HG02973 (cell line): ENCODE data around the gene SMIM14.
"Not testable (repeated sequence)": the region's sequence is repeated elsewhere in the genome, so short reads cannot be mapped to it uniquely, and the experiment has no call there.

Source experiments
- ATAC-seq: cut with Tn5 transposase; IDR thresholded peaks from one replicate; pipeline ENCODE4 v1.9.1; 2021; ENCODE audit warnings: moderate library complexity; ENCODE audit not compliant: unreplicated experiment

SMIM14 gene

DNA sequence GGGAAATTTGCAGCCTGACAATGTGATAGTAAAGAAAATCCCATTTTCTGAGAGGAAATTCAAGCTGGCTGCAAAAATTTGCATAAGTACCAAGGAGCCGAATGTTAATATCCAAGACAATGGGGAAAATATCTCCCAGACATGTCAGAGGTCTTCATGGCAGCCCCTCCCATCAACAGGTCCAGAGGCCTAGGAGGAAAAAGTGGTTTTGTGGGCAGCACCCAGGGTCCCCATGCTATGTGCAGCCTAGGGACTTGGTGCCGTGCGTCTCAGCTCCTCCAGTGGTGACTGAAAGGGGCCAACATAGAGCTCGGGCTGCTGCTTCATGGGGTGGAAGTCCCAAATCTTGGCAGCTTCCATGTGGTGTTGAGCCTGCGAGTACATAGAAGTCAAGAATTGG is 105.1 kb downstream of the SMIM14 start:
- no peak for ATAC-seq

DNA sequence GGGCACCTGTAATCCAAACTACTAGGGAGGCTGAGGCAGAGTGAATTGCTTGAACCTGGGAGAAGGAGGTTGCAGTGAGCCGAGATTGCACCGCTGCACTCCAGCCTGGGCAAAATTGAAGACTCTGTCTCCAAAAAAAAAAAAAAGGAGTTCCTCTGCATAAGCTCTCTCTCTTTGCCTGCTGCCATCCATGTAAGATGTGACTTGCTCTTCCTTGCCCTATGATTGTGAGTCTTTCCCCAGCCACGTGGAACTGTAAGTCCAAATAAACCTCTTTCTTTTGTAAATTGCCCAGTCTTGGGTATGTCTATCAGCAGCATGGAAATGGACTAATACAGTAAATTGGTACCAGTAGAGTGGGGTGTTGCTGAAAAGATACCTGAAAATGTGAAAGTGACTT is 106.4 kb downstream of the SMIM14 start:
- not testable (repeated sequence) for ATAC-seq

DNA sequence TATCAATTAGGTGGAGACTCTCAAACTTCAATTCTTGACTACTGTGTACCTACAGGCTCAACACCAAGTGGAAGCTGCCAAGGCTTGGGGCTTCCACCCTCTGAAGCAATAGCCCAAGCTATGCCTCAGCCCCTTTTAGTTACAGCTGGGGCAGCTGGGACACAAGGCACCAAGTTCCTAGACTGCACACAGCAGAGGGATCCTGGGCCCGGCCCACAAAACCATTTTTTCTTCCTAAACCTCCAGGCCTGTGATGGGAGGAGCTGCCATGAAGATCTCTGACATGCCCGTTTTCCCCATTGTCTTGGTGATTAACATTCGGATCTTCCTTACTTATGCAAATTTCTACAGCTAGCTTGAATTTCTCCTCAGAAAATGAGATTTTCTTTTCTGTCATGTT is 108.0 kb downstream of the SMIM14 start:
- no peak for ATAC-seq

DNA sequence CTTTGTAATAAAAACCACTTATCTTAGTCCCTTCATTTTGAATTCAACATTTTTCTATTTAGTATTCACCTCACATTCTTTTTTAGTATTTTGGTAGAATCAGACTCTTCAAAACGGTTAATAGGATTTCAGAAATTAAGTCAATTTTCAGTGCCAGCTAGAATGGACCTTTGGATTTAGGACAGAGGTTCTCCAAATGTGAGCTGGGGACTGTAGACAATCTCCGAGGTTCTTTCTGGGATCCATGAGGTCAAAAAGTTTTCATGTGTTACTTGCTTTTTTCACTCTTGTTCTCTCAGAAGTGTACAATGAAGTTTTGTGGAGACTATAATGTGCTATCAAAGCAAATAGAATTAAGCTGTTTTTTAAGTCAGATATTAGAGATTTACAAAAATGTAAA is 109.1 kb downstream of the SMIM14 start:
- ATAC-seq = no peak

DNA sequence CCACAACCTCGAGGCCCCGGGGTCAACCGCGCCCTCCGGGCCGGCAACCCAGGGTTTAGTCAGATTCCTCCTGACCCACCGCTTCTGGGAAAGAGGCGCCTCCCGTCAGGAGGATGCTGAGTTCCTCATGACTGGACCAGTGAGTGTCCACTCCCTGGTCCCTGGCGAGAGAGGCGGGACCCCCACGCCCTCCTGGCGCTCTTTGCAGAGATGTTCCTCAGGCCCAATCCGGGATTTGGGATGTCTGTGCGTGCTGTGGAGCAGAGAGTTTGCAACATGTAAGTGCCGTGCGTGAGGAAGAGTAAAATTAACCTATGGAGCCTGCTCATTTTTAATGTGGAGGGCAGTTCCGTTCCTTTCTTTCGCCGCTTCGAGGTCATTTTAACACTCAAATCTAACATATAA is 110.6 kb downstream of the SMIM14 start:
- ATAC-seq = peak; percentile 0

DNA sequence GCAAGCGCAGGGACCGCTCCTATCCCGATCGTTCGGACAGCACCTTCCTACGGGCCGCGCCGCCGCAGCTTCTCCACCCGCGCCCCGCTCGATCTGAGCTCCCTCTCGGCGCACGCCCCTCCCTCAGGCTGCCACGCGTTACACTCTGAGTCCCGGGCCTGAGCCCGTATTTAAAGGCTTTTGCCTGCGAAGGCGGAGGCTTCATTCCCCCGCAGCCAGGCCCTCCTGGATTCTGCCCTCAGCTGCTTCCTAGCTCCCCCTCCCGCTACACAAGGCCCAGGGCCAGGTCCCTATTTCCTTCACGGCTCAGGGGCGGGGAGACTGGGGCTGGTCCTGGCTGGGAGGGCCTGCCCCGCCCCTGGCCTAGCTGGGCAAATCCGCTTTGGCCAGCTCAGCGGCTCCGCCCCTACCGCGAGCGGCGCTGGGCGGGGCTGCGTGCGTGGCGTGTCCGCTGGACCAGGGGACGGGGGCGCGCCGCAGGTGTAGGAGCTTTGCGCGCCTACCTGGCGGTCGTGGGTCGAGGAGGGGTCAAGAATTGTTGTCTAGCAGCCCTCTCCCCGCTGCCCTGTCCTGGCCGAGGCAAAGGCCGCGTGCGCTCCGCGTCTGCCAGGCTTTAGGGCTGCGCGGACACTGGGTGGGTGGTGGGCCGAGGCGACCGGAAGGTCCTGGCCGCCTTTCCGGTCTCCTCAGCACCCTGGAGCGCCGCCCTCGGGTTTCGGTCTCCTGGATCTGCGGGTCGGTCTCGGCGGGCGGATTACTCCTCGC is 111.2 kb downstream of the SMIM14 start, which contains the start of gene UGDH:
UGDH (minus strand) TSS at position 144 of the 765 bp plus-strand sequence. CDS start 5,927 bp downstream, outside the sequence.
- peak; percentile 92 for ATAC-seq

DNA sequence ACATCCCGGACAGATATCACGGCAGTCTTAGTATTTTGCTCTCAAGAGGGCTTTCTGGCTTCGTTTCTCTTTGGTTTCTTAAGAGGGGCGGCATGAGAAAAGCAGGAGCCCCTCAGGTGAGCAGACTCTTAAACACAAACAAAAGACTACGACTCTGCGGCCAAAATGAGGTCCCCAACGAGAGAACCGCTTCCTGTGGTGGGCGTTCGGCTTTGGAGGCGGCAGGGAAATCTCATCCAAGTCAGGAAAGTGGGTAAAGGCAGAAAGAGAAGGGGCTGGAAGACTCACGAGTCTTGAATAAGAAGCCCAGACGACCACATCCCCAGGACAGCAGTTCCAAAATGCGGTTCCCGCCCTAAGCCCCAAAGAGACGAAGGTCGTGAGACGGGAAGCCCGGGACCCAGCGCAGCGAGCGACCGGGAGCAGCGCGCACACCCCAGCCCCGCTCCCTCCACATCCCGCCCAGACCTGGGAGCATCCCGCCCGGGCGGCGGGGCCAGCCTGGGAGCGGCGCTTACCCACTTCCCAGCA is 111.8 kb downstream of the SMIM14 start:
- no peak for ATAC-seq

DNA sequence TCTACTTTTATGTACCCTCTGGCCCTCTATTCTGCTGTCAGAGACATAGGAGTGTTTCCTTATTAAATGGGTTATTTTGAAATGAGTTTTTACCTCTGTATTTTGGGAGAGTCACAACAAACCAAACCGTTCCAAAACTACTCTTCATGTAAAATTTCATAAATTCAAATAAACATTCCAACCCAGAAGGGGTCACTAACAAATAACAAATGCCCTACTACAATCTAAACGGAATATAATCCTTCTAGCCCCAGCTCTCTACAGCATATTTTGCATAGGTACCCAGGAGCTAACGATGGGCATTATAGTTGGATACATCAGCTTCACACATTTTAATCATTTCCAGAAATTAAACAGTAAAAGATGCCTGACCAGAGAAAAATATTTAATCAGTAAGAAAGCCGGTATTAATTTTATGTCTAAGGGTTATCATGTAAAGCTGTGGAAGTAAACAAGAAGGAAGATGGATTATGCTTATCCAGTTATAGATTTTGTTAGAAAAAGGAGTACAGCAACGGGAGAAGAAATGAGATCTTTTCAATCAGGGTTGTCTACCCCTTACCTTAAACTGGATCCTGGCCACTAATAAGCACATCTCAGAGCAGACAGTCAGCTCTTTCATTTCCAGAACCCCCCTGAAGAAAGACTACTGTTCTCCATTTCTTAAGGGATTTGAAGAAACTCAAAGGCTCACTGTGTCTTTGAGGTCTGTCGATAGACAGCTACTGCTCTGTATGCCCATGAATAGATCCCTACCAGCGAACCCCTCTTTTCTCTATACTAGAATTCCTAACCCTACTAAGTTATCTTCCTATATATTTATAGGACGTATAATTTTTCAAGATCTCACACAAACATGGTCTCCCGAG is 112.6 kb downstream of the SMIM14 start:
- no peak for ATAC-seq

- no peak for ATAC-seq
Measured at GRCh38 chr4:39524161-39524957, 114.3 kb downstream of the SMIM14 start.

- no peak for ATAC-seq
Measured at GRCh38 chr4:39522068-39522467, 116.6 kb downstream of the SMIM14 start.

- ATAC-seq = no peak
Measured at GRCh38 chr4:39521253-39521919, 117.3 kb downstream of the SMIM14 start.

DNA sequence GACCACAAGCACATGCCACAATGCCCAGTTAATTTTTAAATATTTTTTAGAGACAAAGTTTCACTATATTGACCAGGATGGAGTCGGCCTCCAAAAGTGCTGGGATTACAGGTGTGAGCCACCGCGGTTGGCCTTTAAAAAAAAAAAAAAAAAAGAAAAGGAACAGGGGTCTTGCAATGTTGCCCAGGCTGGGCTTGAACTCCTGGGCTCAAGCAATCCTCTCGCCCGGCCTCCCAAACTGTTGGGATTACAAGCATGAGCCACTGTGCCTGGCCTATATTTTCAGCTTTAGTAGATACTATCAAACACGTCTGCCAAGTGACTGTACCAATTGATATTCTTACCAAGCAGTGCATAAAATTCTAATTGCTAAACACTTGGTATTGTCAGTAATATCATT is 120.2 kb downstream of the SMIM14 start:
- ATAC-seq = no peak

DNA sequence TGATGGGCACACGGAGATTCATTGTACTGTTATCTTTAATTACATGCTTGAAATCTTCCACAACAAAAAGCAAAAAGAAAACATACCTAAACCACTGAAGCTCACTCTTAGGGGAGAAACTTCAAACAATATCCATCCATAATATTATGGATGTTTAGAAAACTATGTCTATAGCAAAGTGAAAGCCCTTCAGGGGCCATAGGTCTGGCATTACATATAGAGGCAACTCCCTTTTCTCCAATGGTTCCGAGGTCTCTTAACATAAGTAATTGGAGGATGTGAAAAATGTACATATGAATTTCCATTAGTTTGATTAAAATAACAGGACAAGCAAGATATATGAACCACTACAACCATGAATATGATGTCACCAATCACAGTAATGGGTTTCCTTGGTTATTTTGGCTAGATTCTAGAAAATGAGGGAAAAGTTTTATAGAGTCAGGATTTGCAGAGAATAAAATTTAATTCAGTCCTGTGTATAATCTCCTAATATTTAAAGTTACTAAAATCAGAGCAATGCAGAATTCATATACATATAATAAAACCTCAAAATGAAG is 122.2 kb downstream of the SMIM14 start:
- ATAC-seq = no peak

- not testable (repeated sequence) for ATAC-seq
Measured at GRCh38 chr4:39515669-39516401, 122.8 kb downstream of the SMIM14 start.

GRCh38 chr4:39514888-39515401 is 123.7 kb downstream of the SMIM14 start:
- no peak for ATAC-seq

DNA sequence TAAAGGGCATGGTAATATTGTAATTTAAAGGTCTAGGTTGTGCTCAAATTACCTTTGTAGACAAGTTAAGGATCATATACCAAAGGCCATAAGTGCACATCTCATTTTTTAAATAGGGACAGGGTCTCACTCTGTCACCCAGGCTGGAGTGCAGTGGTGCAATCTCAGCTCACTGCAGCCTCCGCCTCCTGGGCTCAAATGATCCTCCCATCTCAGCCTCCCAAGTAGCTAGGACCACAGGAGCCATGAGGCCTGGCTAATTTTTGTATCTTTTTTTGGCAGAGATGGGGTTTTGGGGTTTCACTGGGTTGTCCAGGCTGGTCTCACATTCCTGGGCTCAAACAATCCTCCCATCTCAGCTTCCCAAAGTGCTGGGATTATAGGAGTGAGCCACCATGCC is 124.4 kb downstream of the SMIM14 start:
- ATAC-seq = not testable (repeated sequence)

GRCh38 chr4:39510348-39510929 is 128.2 kb downstream of the SMIM14 start:
- ATAC-seq = no peak

DNA sequence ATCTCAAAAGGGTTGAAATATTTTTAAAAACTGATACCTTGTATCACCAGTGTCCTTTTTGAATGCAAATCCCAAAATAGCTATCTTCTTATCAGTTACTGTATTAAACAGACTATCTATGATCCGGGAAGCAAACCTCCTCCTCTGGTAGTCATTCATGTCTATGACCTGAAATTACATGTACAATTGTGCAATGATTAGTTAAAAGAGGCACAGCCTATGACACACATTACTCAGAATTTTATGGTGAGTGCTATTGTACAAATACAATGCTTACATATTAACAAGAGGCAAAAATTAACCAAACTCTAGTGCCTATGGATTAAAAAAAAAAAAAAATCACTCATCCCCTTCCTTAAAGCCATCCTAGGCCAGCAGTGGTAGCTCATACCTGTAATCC is 133.1 kb downstream of the SMIM14 start:
- no peak for ATAC-seq

DNA sequence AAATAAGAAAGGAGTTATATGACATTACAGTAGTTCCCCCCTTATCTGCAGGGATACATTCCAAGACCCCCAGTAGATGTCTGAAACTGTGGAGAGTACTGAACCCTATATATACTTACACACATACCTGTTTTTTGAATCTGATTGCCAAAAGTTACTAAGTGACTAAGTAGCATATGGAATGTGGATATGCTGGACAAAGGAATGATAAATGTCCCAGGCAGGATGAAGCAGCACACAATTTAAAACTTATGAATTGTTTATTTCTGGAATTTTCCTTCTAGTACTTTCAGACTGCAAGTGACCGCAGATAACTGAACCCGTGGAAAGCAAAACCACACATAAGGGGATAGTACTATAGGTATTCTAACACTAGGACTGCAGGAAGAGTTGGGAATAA is 134.1 kb downstream of the SMIM14 start:
- no peak for ATAC-seq
